Kidney (tissue), 14 donors: Measurements from ENCODE around the gene CDCA3. TPM values are rescaled to one million over a fixed set of nuclear protein-coding genes. Genes with fewer than 3 reads are reported as not detected.
A peak's percentile ranks its signal among the peaks of the same experiment; 100 is the strongest.
"Not testable (repeated sequence)": the region's sequence is repeated elsewhere in the genome, so short reads cannot be mapped to it uniquely, and the experiment has no call there.

ENCODE experiments used
- DNase-seq, 5 donors: peaks; one replicate each; pipeline ENCODE4 v3.0.0-alpha.2; 2013 to 2020
- FAIRE-seq: peaks from 2 replicates; lab custom pipeline; 2012; peaks lifted over from hg19 to GRCh38; lab: Jason Lieb, UNC
- H3K27ac ChIP-seq, 2 donors: one replicate each; pipeline ENCODE4 v1.7.0; 2013; ENCODE audit warnings: low read depth in 2 of 2, low read length in 2 of 2, inconsistent platforms in 1 of 2
- H3K27me3 ChIP-seq: one replicate; pipeline ENCODE4 v1.7.1; 2013; ENCODE audit warnings: low read length, inconsistent platforms; ENCODE audit not compliant: control insufficient read depth, insufficient read depth
- H3K36me3 ChIP-seq, 3 donors: one replicate each; pipeline versions ENCODE4 v1.7.0 to v1.7.1; 2013; ENCODE audit warnings: low read length in 3 of 3, control low read depth in 1 of 3, inconsistent platforms in 1 of 3; ENCODE audit not compliant: insufficient read depth in 3 of 3, control insufficient read depth in 2 of 3
- H3K4me1 ChIP-seq, 3 donors: one replicate each; pipeline versions ENCODE4 v1.7.0 to v1.7.1; 2013; ENCODE audit warnings: low read length in 3 of 3, inconsistent platforms in 1 of 3, low read depth in 1 of 3; ENCODE audit not compliant: control insufficient read depth in 2 of 3, insufficient read depth in 2 of 3
- H3K4me3 ChIP-seq, 3 donors: one replicate each; pipeline versions ENCODE4 v1.7.0 to v1.8.1; 2013; ENCODE audit warnings: low read length in 3 of 3, control low read depth in 1 of 3, inconsistent platforms in 1 of 3
- H3K9ac ChIP-seq, 3 donors: one replicate each; pipeline versions ENCODE4 v1.7.0 to v1.7.1; 2013; ENCODE audit warnings: low read length in 3 of 3, control low read depth in 1 of 3, inconsistent platforms in 1 of 3
- H3K9me3 ChIP-seq, 3 donors: one replicate each; pipeline versions ENCODE4 v1.7.0 to v1.7.1; 2013; ENCODE audit warnings: low read length in 3 of 3, control low read depth in 1 of 3, inconsistent platforms in 1 of 3; ENCODE audit not compliant: control insufficient read depth in 2 of 3, insufficient read depth in 1 of 3
- intact Hi-C: fragments of 100-400 bp; cut with DNase I; formaldehyde crosslinking; loops from one replicate; pipeline ENCODE4 v1.11.1; 2022
- polyA plus RNA-seq: library from polyadenylated mRNA; stranded (reverse); fragments of 350-450 nt; fragmentation: Illumina TruSeq; extraction: RNeasy Lipid Tissue Mini Kit (QIAGEN cat#74804); gene quantifications from one replicate; pipeline ENCODE4 v1.2.3, GENCODE V29; 2014; ENCODE audit warnings: low read depth, low replicate concordance; ENCODE audit not compliant: insufficient read depth
- total RNA-seq: library from RNA; stranded (reverse); fragmentation: NEBNext Ultra II Directional; extraction: Animal tissue kit (Norgen Biotek cat#: 25700); gene quantifications from one replicate; pipeline ENCODE4 v1.2.1, GENCODE V29; 2021
- TF ChIP-seq, protein P1 (sequence below): IDR thresholded peaks from 3 replicates; pipeline ENCODE4 v1.5.1; 2012; ENCODE audit warnings: mild to moderate bottlenecking, moderate library complexity, borderline replicate concordance; ENCODE audit not compliant: insufficient read depth; ENCODE audit errors: extremely low read depth
- donor health status: control.
- donor health status: control.
- donor health status: control.
- donor health status: control.
- donor health status: control.
- donor health status: DM: yes; HTN: yes; CAD: no.
- donor health status: Normal renal cell carcinoma (clear cell type).

The CDCA3 gene
- total and polyA plus RNA-seq, 2 donors from 2014 or later = 1.3 to 2.1 TPM

DNA sequence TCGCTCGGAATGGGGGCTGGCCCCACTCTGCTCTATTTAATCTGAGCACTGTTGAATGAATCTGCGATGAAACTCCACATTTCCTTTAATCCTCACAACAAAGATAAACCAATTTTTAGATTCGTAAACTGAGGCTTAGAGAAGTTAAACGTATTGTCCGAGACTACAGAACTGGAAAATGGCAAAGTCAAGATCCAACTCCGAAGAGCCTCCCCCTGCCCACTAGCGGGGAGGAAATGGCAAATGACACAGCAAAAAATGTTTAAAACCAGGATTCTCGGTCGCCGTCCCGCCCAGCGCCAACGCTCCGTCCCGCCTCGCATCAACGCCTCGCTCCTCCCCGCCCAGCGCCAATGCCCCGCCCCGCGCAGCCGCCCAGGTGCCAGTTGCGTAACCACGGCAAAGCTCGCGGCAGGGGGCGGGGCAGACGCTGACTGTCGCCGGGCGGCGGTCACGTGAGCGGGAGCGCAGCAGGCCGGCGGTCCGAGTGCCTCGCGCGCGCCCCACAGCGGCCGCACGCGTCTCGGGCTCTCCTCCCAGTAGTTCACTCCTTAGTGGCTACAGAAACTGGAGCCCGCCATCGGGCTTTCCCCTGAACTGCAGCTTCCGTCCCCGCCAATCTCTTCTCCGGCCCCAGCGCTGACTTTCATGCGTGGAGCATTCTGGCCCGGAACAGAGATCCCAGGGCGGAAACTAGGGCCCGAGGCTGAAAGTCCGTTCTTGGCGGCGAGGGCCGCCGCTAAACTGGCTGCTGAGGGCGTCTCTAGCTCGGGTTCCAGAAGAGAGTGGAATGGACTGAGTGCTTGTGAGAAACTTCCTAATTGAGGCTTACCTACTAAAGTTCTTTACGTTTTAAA is 39.9 kb upstream of the CDCA3 start:
- TF ChIP-seq, protein P1, sequence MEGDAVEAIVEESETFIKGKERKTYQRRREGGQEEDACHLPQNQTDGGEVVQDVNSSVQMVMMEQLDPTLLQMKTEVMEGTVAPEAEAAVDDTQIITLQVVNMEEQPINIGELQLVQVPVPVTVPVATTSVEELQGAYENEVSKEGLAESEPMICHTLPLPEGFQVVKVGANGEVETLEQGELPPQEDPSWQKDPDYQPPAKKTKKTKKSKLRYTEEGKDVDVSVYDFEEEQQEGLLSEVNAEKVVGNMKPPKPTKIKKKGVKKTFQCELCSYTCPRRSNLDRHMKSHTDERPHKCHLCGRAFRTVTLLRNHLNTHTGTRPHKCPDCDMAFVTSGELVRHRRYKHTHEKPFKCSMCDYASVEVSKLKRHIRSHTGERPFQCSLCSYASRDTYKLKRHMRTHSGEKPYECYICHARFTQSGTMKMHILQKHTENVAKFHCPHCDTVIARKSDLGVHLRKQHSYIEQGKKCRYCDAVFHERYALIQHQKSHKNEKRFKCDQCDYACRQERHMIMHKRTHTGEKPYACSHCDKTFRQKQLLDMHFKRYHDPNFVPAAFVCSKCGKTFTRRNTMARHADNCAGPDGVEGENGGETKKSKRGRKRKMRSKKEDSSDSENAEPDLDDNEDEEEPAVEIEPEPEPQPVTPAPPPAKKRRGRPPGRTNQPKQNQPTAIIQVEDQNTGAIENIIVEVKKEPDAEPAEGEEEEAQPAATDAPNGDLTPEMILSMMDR = peak; percentile 85
- FAIRE-seq = no peak
- peak overlapping the region; percentile 76 to 96 (median 79) for H3K4me3 ChIP-seq

DNA sequence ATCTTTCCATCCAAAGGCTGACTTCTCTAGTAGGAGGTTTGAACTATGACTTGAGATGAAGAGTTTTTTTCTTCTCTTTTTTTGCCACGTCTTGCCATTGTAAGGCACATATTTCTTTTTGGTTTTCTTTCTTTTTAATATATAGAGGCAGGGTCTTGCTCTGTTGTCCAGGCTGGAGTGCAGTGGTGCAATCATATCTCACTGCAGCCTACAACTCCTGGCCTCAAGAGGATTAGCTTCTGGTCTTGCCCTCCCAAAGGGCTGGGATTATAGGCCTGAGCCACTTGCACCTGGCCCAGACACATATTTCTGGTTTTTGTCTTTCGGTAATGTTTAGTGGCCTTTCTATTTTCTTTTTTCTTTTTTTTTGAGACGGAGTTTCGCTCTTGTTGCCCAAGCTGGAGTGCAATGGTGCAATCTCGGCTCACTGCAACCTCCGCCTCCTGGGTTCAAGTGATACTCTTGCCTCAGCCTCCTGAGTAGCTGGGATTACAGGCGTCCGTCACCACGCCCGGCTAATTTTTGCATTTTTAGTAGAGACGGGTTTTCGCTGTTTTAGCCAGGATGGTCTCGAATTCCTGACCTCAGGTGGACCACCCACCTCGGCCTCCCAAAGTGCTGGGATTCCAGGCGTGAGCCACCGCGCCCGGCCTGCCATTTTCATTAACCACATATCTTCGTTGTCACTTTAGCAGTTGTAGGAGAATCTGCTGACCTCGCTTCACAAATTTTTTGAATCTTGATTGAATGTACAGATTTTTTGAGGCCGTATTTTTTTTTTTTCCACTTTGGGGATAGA is 38.9 kb upstream of the CDCA3 start:
- DNase-seq = peak in 2 of 5 donors; percentile 45 to 47
- H3K4me1 ChIP-seq, H3K36me3 ChIP-seq, H3K9me3 ChIP-seq, H3K27me3 ChIP-seq, FAIRE-seq, intact Hi-C loops: not testable (repeated sequence)
- Histone ChIP-seq H3K27ac (peak overlapping the region; percentile 93 to 96), H3K4me3 (peak overlapping the region in 2 of 3 donors; percentile 76 to 96), H3K9ac (peak overlapping the region in 2 of 3 donors; percentile 79 to 88)

More for the DNA sequence above, 39.9 kb upstream of the CDCA3 start:
- H3K9ac ChIP-seq = peak overlapping the region; percentile 87 to 94 (median 88)
- H3K36me3 ChIP-seq = no peaks in the 10 kb centered on the region
- intact Hi-C loops = no loop called here
- H3K4me1 ChIP-seq = peaks cover 4 to 6% (median 5%) of the 10 kb centered on the region in 3 donors
- peak overlapping the region; percentile 93 to 96 for H3K27ac ChIP-seq
- no peaks in the 10 kb centered on the region for H3K9me3 ChIP-seq
- peak; percentile 98 to 99 (median 99) for DNase-seq
- no peaks in the 10 kb centered on the region for H3K27me3 ChIP-seq

DNA sequence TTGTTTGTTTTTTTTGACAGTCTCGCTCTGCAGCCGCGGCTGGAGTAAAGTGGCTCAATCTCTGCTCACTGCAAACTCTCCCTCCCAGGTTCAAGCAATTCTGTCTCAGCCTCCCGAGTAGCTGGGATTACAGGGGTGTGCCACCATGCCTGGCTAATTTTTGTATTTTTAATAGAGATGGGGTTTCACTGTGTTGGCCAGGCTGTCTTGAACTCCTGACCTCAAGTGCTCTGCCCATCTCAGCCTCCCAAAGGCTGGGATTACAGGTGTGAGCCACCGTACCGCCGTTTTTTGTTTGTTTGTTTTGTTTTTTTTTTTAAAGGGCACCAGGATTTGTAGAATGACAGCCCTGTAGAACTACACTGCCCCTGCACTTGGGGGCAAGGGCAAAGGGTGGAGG is 37.7 kb upstream of the CDCA3 start:
- H3K9me3 ChIP-seq, H3K4me1 ChIP-seq, H3K27me3 ChIP-seq, H3K9ac ChIP-seq, FAIRE-seq, intact Hi-C loops, H3K4me3 ChIP-seq, H3K36me3 ChIP-seq, H3K27ac ChIP-seq: not testable (repeated sequence)
- DNase-seq = peak in 1 of 5 donors; percentile 8

DNA sequence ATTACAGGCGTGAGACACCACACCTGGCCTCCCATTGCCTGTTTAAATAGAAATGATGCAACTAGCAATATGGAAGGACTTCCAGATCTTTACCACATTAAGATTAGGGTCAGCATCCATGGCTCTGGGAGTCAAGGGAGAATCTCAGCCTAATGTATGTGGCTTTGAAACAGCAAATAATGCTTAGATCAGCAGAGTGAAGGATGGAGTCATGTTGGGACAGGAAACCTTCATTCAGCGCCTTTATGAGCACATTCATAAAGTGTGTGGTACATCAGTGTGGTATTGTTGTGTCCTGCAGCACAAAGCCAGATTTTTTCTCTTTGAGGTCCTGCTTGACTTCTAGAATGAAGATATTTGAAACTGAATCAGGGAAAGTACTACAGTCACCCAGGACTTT is 37.3 kb upstream of the CDCA3 start:
- TF ChIP-seq, protein P1 = no peak
- intact Hi-C loops = no loop called here
- H3K36me3 ChIP-seq = peaks cover 0 to 8% (median 0%) of the 10 kb centered on the region in 3 donors
- DNase-seq (no peak), FAIRE-seq (no peak)
- H3K27ac ChIP-seq = no peak overlapping the region
- H3K9me3 ChIP-seq = no peaks in the 10 kb centered on the region
- no peak overlapping the region for H3K9ac ChIP-seq
- H3K4me3 ChIP-seq = no peak overlapping the region
- H3K4me1 ChIP-seq = peaks cover 4 to 6% (median 5%) of the 10 kb centered on the region in 3 donors
- H3K27me3 ChIP-seq = no peaks in the 10 kb centered on the region
